Effector memory CD4-positive, alpha-beta T cell (primary cell): ENCODE data around the gene ZBTB32.

Experiments
- DNase-seq, 3 donors: peaks; one replicate each; pipeline ENCODE4 v3.0.0-alpha.2; 2020
- H3K27ac ChIP-seq: 2 replicates; pipeline ENCODE4 v1.7.0; 2013; ENCODE audit warnings: mild to moderate bottlenecking, low read length, moderate library complexity; ENCODE audit not compliant: insufficient read depth, poor library complexity, severe bottlenecking
- H3K27me3 ChIP-seq: replicated peaks from 2 replicates; pipeline ENCODE4 v1.7.0; 2013; ENCODE audit warnings: mild to moderate bottlenecking, low read length; ENCODE audit not compliant: insufficient read depth, control insufficient read depth, poor library complexity, severe bottlenecking
- H3K36me3 ChIP-seq: 2 replicates; pipeline ENCODE4 v1.7.0; 2013; ENCODE audit warnings: mild to moderate bottlenecking, low read length, moderate library complexity; ENCODE audit not compliant: control insufficient read depth, insufficient read depth
- H3K4me1 ChIP-seq: 2 replicates; pipeline ENCODE4 v1.7.0; 2013; ENCODE audit warnings: low read length, mild to moderate bottlenecking; ENCODE audit not compliant: control insufficient read depth, insufficient read depth, poor library complexity, severe bottlenecking
- H3K4me3 ChIP-seq: 2 replicates; pipeline ENCODE4 v1.7.0; 2013; ENCODE audit warnings: low read length, low read depth, mild to moderate bottlenecking; ENCODE audit not compliant: insufficient read depth, poor library complexity, severe bottlenecking
- H3K9me3 ChIP-seq: 2 replicates; pipeline ENCODE4 v1.7.0; 2013; ENCODE audit warnings: mild to moderate bottlenecking, low read length, moderate library complexity; ENCODE audit not compliant: control insufficient read depth

The ZBTB32 gene

GRCh38 chr19:35752746-35753350, 48.5 kb downstream of the ZBTB32 start:
- no peak overlapping the region for H3K4me3 ChIP-seq
- no peaks in the 10 kb centered on the region for H3K27me3 ChIP-seq
- H3K4me1 ChIP-seq: peaks cover 24% of the 10 kb centered on the region
- no peaks in the 10 kb centered on the region for H3K9me3 ChIP-seq
- peaks cover 22% of the 10 kb centered on the region for H3K36me3 ChIP-seq
- DNase-seq: no peak
- H3K27ac ChIP-seq: no peak overlapping the region

DNA sequence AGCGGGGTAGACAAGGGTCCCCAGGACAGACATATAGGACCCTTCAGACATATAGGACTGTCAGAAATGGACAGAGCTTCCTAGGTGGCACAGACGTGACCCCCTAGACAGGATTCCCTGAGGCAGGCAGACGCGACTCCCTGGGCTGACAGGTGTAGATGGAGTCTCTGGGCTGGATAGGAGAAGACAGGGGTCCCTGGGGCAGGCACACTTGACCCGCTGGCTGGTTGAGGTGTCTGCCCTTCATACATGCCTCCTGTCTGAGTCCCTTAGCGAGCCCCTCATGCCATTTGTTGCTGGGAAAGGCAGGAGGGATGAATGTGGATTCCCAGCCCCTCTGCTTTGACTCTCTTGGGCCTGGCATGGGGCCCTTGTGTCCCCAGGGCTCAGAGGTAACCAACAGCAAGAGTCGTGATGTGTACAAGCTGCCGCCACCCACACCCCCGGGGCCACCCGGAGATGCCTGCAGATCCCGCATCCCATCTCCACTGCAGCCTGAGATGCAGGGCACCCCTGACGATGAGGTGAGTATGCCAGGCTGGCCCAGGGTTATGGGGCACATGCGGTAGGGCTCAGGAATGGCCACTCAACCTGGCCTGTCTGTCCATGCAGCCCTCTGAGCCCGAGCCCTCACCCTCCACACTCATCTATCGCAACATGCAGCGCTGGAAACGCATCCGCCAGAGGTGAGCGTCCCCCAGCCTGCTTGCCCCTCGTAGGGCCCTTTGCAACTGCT, 49.4 kb downstream of the ZBTB32 start:
- Histone ChIP-seq H3K27ac (no peak overlapping the region), H3K4me3 (no peak overlapping the region), H3K4me1 (peaks cover 26% of the 10 kb centered on the region), H3K36me3 (peaks cover 22% of the 10 kb centered on the region), H3K27me3 (no peaks in the 10 kb centered on the region), H3K9me3 (no peaks in the 10 kb centered on the region)
- no peak for DNase-seq

GRCh38 chr19:35754370-35755130, 50.2 kb downstream of the ZBTB32 start:
- H3K27ac ChIP-seq: no peak overlapping the region
- H3K36me3 ChIP-seq: peaks cover 22% of the 10 kb centered on the region
- H3K9me3 ChIP-seq: no peaks in the 10 kb centered on the region
- peaks cover 28% of the 10 kb centered on the region for H3K4me1 ChIP-seq
- H3K27me3 ChIP-seq: no peaks in the 10 kb centered on the region
- no peak overlapping the region for H3K4me3 ChIP-seq
- DNase-seq: no peak

- Histone ChIP-seq H3K4me3 (no peak overlapping the region), H3K9me3 (no peaks in the 10 kb centered on the region), H3K27me3 (no peaks in the 10 kb centered on the region), H3K36me3 (peaks cover 22% of the 10 kb centered on the region), H3K4me1 (peaks cover 28% of the 10 kb centered on the region), H3K27ac (no peak overlapping the region)
- DNase-seq: no peak
These were observed 50.8 kb downstream of the ZBTB32 start for GRCh38 chr19:35755131-35755549.

DNA sequence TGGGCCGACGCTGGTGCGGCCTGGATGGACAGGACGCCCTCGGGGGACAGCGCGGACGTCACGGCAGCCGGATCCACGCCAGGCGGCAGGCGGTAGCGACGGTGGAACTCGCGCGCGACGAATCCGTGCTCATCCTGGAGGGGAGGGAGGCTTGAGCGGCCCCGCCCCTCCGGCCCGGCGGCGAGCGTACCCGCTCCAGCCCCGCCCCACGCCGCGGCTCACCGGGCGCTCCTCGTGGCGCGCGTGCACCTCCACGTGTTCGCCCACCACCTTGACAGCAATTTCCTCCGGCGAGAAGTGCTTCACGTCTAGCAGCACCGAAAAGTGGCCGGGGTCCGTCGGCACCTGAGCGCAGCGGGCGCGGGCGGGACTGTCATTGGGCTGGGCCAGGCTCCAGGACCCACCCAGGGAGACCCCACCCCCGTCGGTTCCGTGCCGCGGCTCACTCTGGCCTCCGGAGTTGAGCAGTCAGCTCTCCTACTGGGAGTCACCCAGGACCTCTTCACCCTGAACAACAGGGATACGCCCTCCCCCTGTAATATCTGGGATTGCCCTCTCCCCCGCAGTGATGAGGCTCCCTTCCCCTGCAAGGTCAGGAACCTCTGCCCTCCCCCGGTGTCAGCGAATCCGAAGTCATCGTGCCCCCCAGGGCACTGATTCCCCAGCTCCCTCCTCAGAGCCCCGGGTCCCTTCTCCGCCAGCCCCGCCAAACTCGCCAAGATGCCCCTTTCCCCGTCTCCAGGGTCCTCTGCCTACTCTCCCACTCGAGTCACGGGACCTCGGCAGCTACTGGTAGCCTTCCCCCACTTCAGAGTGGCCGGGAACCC, 51.4 kb downstream of the ZBTB32 start:
- H3K27ac ChIP-seq: no peak overlapping the region
- no peaks in the 10 kb centered on the region for H3K9me3 ChIP-seq
- peaks cover 28% of the 10 kb centered on the region for H3K4me1 ChIP-seq
- no peaks in the 10 kb centered on the region for H3K27me3 ChIP-seq
- DNase-seq: peak; percentile 37 to 45 (median 45)
- no peak overlapping the region for H3K4me3 ChIP-seq
- H3K36me3 ChIP-seq: peaks cover 22% of the 10 kb centered on the region

GRCh38 chr19:35756377-35757230, 52.2 kb downstream of the ZBTB32 start, which contains the start of gene HSPB6:
Gene HSPB6 (minus strand): TSS chr19:35757029. CDS start chr19:35757008, 21 bp downstream.
- H3K27me3 ChIP-seq: no peaks in the 10 kb centered on the region
- peaks cover 28% of the 10 kb centered on the region for H3K4me1 ChIP-seq
- H3K4me3 ChIP-seq: peak within 1 kb of the TSS; percentile 37
- H3K9me3 ChIP-seq: no peaks in the 10 kb centered on the region
- no peak for DNase-seq
- H3K36me3 ChIP-seq: peaks cover 22% of the 10 kb centered on the region
- H3K27ac ChIP-seq: no peak within 1 kb of the TSS

DNA sequence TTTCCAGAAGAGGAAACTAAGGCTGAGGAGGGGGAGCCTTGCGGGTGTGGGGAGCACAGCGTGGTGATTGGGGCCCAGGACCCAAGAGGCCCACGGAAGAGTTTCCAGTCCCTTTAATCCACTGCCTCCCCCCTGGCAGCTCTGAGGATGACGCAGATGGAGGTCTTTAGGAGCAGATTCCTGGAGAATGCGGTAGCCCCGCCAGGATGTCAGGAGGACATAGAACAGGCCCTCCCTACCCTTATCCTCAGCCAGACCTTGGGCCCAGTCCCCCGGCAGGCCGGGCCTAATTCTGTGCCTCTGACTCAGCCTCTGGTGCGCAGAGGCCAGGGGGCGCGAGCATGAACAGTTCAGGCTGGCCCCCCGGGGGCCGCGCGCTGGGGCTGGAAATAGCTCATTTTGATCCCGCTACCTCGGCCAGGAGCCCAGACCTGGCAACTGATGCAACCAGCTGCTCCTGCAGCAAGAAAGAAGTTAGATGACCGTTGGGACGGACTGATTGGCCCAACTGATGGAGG, 52.9 kb downstream of the ZBTB32 start:
- peak overlapping the region; percentile 37 for H3K4me3 ChIP-seq
- peaks cover 28% of the 10 kb centered on the region for H3K4me1 ChIP-seq
- no peak overlapping the region for H3K27ac ChIP-seq
- no peaks in the 10 kb centered on the region for H3K27me3 ChIP-seq
- H3K36me3 ChIP-seq: peaks cover 23% of the 10 kb centered on the region
- DNase-seq: no peak
- no peaks in the 10 kb centered on the region for H3K9me3 ChIP-seq

GRCh38 chr19:35757749-35758608, 53.6 kb downstream of the ZBTB32 start, which contains the start of gene PROSER3:
Gene PROSER3 (plus strand): TSS chr19:35758176. CDS start chr19:35758216, 40 bp downstream.
- Histone ChIP-seq H3K4me1 (peaks cover 28% of the 10 kb centered on the region), H3K27ac (peak within 1 kb of the TSS; percentile 90), H3K9me3 (no peaks in the 10 kb centered on the region), H3K4me3 (peak within 1 kb of the TSS; percentile 79), H3K27me3 (no peaks in the 10 kb centered on the region), H3K36me3 (peaks cover 16% of the 10 kb centered on the region)
- DNase-seq: peak; percentile 96 to 99 (median 98)
